Keratinocyte (primary cell): Measurements from ENCODE around the gene SLC22A9. TPM values are rescaled to one million over a fixed set of nuclear protein-coding genes. Genes with fewer than 3 reads are reported as not detected.
"Not testable (repeated sequence)": the region's sequence is repeated elsewhere in the genome, so short reads cannot be mapped to it uniquely, and the experiment has no call there.

Source experiments
- DNase-seq: peaks from one replicate; pipeline ENCODE4 v3.0.0-alpha.2; 2011; ENCODE audit warnings: low read depth, missing footprints, low spot score
- FAIRE-seq: peaks from 2 replicates; lab custom pipeline; 2011; peaks lifted over from hg19 to GRCh38; lab: Jason Lieb, UNC
- H2AFZ ChIP-seq: 2 replicates; pipeline ENCODE4 v1.6.0; 2012; ENCODE audit warnings: low read length, control low read depth, inconsistent platforms; ENCODE audit not compliant: control insufficient read depth
- H3K27ac ChIP-seq: 2 replicates; pipeline ENCODE4 v1.5.1; 2011; ENCODE audit warnings: low read length; ENCODE audit not compliant: control insufficient read depth, insufficient read depth
- H3K27me3 ChIP-seq: 3 replicates; pipeline ENCODE4 v1.6.0; 2011; ENCODE audit warnings: low read length; ENCODE audit not compliant: control insufficient read depth, insufficient read depth; ENCODE audit errors: extremely low read depth
- H3K36me3 ChIP-seq, 2 experiments: 2 replicates in 1 of 2; 3 replicates in 1 of 2; pipeline ENCODE4 v1.5.1; 2011; ENCODE audit warnings: low read length in 2 of 2, mild to moderate bottlenecking in 1 of 2; ENCODE audit not compliant: control insufficient read depth in 2 of 2, insufficient read depth in 2 of 2; ENCODE audit errors: extremely low read depth in 1 of 2
- H3K4me1 ChIP-seq: 3 replicates; pipeline ENCODE4 v1.5.1; 2011; ENCODE audit warnings: low read length; ENCODE audit not compliant: control insufficient read depth, insufficient read depth; ENCODE audit errors: extremely low read depth
- H3K4me2 ChIP-seq: 3 replicates; pipeline ENCODE4 v1.6.0; 2011; ENCODE audit warnings: low read depth, low read length; ENCODE audit not compliant: control insufficient read depth, insufficient read depth; ENCODE audit errors: extremely low read depth
- H3K4me3 ChIP-seq, 3 experiments: fragments of 200-600 bp in 1 of 3; sonication (generic) in 1 of 3; 2 replicates in 2 of 3; 3 replicates in 1 of 3; pipeline ENCODE4 v1.5.1; 2011 to 2016; ENCODE audit warnings: low read length in 3 of 3, mild to moderate bottlenecking in 3 of 3, control low read depth in 2 of 3, inconsistent platforms in 1 of 3, low read depth in 1 of 3, mixed read lengths in 1 of 3, mixed run types in 1 of 3, moderate library complexity in 1 of 3; ENCODE audit not compliant: control insufficient read depth in 2 of 3, insufficient read depth in 2 of 3; ENCODE audit errors: extremely low read depth in 1 of 3
- H3K79me2 ChIP-seq: 2 replicates; pipeline ENCODE4 v1.6.0; 2012; ENCODE audit warnings: low read length; ENCODE audit not compliant: control insufficient read depth, insufficient read depth
- H3K9ac ChIP-seq: 3 replicates; pipeline ENCODE4 v1.6.0; 2011; ENCODE audit warnings: low read length; ENCODE audit not compliant: control insufficient read depth, insufficient read depth; ENCODE audit errors: extremely low read depth
- H3K9me1 ChIP-seq: 3 replicates; pipeline ENCODE4 v1.6.0; 2011; ENCODE audit warnings: low read length; ENCODE audit not compliant: control insufficient read depth, insufficient read depth; ENCODE audit errors: extremely low read depth
- H3K9me3 ChIP-seq: 2 replicates; pipeline ENCODE4 v1.5.1; 2012; ENCODE audit warnings: low read depth, low read length; ENCODE audit not compliant: control insufficient read depth
- H4K20me1 ChIP-seq: 3 replicates; pipeline ENCODE4 v1.6.0; 2011; ENCODE audit warnings: low read length; ENCODE audit not compliant: control insufficient read depth, insufficient read depth; ENCODE audit errors: extremely low read depth
- CTCF ChIP-seq, 3 experiments: IDR thresholded peaks in 1 of 3; conservative IDR thresholded peaks in 1 of 3; optimal IDR thresholded peaks in 1 of 3; 2 replicates in 2 of 3; 3 replicates in 1 of 3; pipeline versions ENCODE3 to v1.5.1; 2011; ENCODE audit warnings: low read length in 3 of 3, mild to moderate bottlenecking in 3 of 3, moderate library complexity in 2 of 3, control low read depth in 1 of 3, inconsistent platforms in 1 of 3; ENCODE audit not compliant: insufficient read depth in 2 of 3; ENCODE audit errors: extremely low read depth in 1 of 3
- EZH2 ChIP-seq: IDR thresholded peaks from one replicate; pipeline ENCODE4 v1.6.1; 2012; ENCODE audit warnings: inconsistent platforms, mild to moderate bottlenecking, low read length, moderate library complexity
- dilution Hi-C: fragments of 300-500 bp; cut with MboI; formaldehyde crosslinking; loops from one replicate; pipeline ENCODE4 v1.7.0; 2020; ENCODE audit warnings: low sequenced_read_pairs; ENCODE audit not compliant: extremely low pct_ligation_motif_present
- polyA minus RNA-seq, 3 experiments: library from RNA; depleted of rRNA, polyadenylated mRNA; stranded (reverse); fragments of >200 nt; gene quantifications; 1 replicate in 1 of 3; 2 replicates in 1 of 3; 3 replicates in 1 of 3; pipeline ENCODE4 v1.2.3, GENCODE V29; 2011
- polyA plus RNA-seq, 5 experiments: library from polyadenylated mRNA; depleted of rRNA in 3 of 5; stranded (reverse) in 3 of 5; stranded (forward) in 1 of 5; unstranded in 1 of 5; fragments of >200 nt; gene quantifications; 1 replicate in 1 of 5; 2 replicates in 3 of 5; 3 replicates in 1 of 5; pipeline versions ENCODE4 v1.2.1 to v1.2.3, GENCODE V29; 2011 to 2012; ENCODE audit warnings: missing spikeins in 2 of 5, low read depth in 1 of 5, low replicate concordance in 1 of 5

SLC22A9 gene
- polyA plus RNA-seq (not detected in 3 replicates), polyA minus RNA-seq (not detected in 3 replicates)
- polyA plus RNA-seq (2011; ENCODE audit: low read depth): not detected
- polyA plus RNA-seq (2011; cell fraction: cytosol; rRNA removed): not detected in 2 replicates
- not detected in 2 replicates for polyA plus RNA-seq (2011; cell fraction: nucleus; rRNA removed)
- polyA plus RNA-seq (2012; ENCODE audit: low replicate concordance): not detected in 2 replicates
- not detected for polyA minus RNA-seq (2011; cell fraction: cytosol; rRNA and poly(A)+ RNA removed)
- polyA minus RNA-seq (2011; cell fraction: nucleus; rRNA and poly(A)+ RNA removed): not detected in 2 replicates

- no peaks in the 10 kb centered on the region for H3K27me3 ChIP-seq
- no peak within 1 kb of the TSS for H3K27ac ChIP-seq
- no peak within 1 kb of the TSS for H2AFZ ChIP-seq
- no peaks in the 10 kb centered on the region for H4K20me1 ChIP-seq
- no peaks in the 10 kb centered on the region for H3K79me2 ChIP-seq
- H3K9ac ChIP-seq: no peak within 1 kb of the TSS
- H3K9me1 ChIP-seq: no peaks in the 10 kb centered on the region
- H3K9me3 ChIP-seq: no peaks in the 10 kb centered on the region
- no peak for DNase-seq
- dilution Hi-C loops: no loop called here
- no peak for TF ChIP-seq CTCF (optimal IDR thresholded peaks at IDR 0.05 in 1 of 3, IDR thresholded peaks at IDR 0.05 in 1 of 3, conservative IDR thresholded peaks at IDR 0.05 in 1 of 3; ENCODE audit: extremely low read depth in 1 of 3, insufficient read depth in 2 of 3, low read length in 3 of 3)
- no peak for TF ChIP-seq EZH2
- H3K4me1 ChIP-seq: no peaks in the 10 kb centered on the region
- FAIRE-seq: no peak
- H3K4me2 ChIP-seq: no peak within 1 kb of the TSS
- H3K36me3 ChIP-seq: no peaks in the 10 kb centered on the region
- no peak within 1 kb of the TSS for H3K4me3 ChIP-seq
Observed at GRCh38 chr11:63369165-63369970, at the start of gene SLC22A9. Gene SLC22A9 (plus strand): TSS chr11:63369785. CDS start chr11:63370057, 272 bp downstream.

GRCh38 chr11:63321723-63322122 is 47.9 kb upstream of the SLC22A9 start:
- FAIRE-seq (no peak), DNase-seq (no peak)
- Histone ChIP-seq H3K27me3 (no peaks in the 10 kb centered on the region), H3K27ac (no peak overlapping the region), H2AFZ (no peak overlapping the region), H3K4me1 (no peaks in the 10 kb centered on the region), H3K9ac (no peak overlapping the region), H3K4me2 (no peak overlapping the region), H3K79me2 (no peaks in the 10 kb centered on the region), H3K36me3 (no peaks in the 10 kb centered on the region), H3K4me3 (no peak overlapping the region), H3K9me3 (no peaks in the 10 kb centered on the region), H4K20me1 (no peaks in the 10 kb centered on the region), H3K9me1 (no peaks in the 10 kb centered on the region)
- dilution Hi-C loops: no loop called here
- TF ChIP-seq EZH2 (no peak), CTCF (optimal IDR thresholded peaks at IDR 0.05 in 1 of 3, IDR thresholded peaks at IDR 0.05 in 1 of 3, conservative IDR thresholded peaks at IDR 0.05 in 1 of 3; ENCODE audit: extremely low read depth in 1 of 3, insufficient read depth in 2 of 3, low read length in 3 of 3) (no peak)

- H3K27me3 ChIP-seq, DNase-seq, dilution Hi-C loops, H3K4me2 ChIP-seq, H3K4me1 ChIP-seq, H3K36me3 ChIP-seq, H3K79me2 ChIP-seq, H3K4me3 ChIP-seq, H3K9me3 ChIP-seq, H4K20me1 ChIP-seq, H3K9ac ChIP-seq, H2AFZ ChIP-seq, H3K9me1 ChIP-seq, FAIRE-seq, H3K27ac ChIP-seq: not testable (repeated sequence)
Observed at GRCh38 chr11:63335089-63335488, 34.5 kb upstream of the SLC22A9 start.
